ENCODE results near the gene EPRS1. TPM values are rescaled to one million over a fixed set of nuclear protein-coding genes. Genes with fewer than 3 reads are reported as not detected.

EPRS1 gene
- total and polyA plus RNA-seq, 2 of the 4 experiments (the other 2 are of a cell fraction): 48.0 to 159 TPM

GRCh38 chr1:220077887-220078286 is 31.6 kb upstream of the EPRS1 start:
- no peak overlapping the region for H4K5ac ChIP-seq (ENCODE audit: low read depth, low read length)
- no peak overlapping the region for H2AFZ ChIP-seq (replicated peaks; ENCODE audit: low read length, poor library complexity)
- no peak overlapping the region for H3K4me3 ChIP-seq (ENCODE audit: insufficient read depth, low read depth, low read length)
- WGBS, 2 experiments (ENCODE audit: extremely low coverage in 2 of 2, insufficient read length in 1 of 2): 100% methylated on average over 2 of the region's 3 CpGs; no CpG with 5 or more reads in 1 of the 2 experiments
- ChIA-PET POLR2A (ENCODE audit: unreplicated experiment) (no interaction called here), CTCF (no interaction called here)
- H3K79me1 ChIP-seq (ENCODE audit: low read depth in 1 of 2, low read length in 2 of 2): peaks cover 0 to 9% of the 10 kb centered on the region in 2 experiments; a peak in 1 of 4 replicates
- ATAC-seq (ENCODE audit: low read depth) (no peak), DNase-seq (no peak)
- intact Hi-C loops (cut with micrococcal nuclease) (no loop called here), in situ Hi-C loops (cut with MboI; ENCODE audit: low sequenced_read_pairs) (no loop called here), dilution Hi-C loops (cut with HindIII; ENCODE audit: low sequenced_read_pairs, unreplicated experiment) (no loop called here)
- TF ChIP-seq SMC3 (IDR thresholded peaks at IDR 0.05; ENCODE audit: low read depth, low read length): no peak
- no peak for TF ChIP-seq MAFK (IDR thresholded peaks at IDR 0.05; ENCODE audit: low read depth, low read length)
- no peak for TF ChIP-seq RFX5 (IDR thresholded peaks at IDR 0.05; ENCODE audit: low read depth, low read length)
- TF ChIP-seq MXI1 (IDR thresholded peaks at IDR 0.05; ENCODE audit: borderline replicate concordance, low read depth, low read length): no peak
- TF ChIP-seq POLR2A (IDR thresholded peaks at IDR 0.05; ENCODE audit: low read depth, low read length): no peak
- TF ChIP-seq, protein P1, sequence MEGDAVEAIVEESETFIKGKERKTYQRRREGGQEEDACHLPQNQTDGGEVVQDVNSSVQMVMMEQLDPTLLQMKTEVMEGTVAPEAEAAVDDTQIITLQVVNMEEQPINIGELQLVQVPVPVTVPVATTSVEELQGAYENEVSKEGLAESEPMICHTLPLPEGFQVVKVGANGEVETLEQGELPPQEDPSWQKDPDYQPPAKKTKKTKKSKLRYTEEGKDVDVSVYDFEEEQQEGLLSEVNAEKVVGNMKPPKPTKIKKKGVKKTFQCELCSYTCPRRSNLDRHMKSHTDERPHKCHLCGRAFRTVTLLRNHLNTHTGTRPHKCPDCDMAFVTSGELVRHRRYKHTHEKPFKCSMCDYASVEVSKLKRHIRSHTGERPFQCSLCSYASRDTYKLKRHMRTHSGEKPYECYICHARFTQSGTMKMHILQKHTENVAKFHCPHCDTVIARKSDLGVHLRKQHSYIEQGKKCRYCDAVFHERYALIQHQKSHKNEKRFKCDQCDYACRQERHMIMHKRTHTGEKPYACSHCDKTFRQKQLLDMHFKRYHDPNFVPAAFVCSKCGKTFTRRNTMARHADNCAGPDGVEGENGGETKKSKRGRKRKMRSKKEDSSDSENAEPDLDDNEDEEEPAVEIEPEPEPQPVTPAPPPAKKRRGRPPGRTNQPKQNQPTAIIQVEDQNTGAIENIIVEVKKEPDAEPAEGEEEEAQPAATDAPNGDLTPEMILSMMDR (conservative IDR thresholded peaks at IDR 0.05; ENCODE audit: low read depth, low read length): no peak
- no peak overlapping the region for H2BK5ac ChIP-seq (ENCODE audit: low read depth, low read length, poor library complexity, severe bottlenecking)
- H2BK120ac ChIP-seq (ENCODE audit: low read depth, low read length): no peak overlapping the region
- H4K91ac ChIP-seq (ENCODE audit: insufficient read depth, low read depth, low read length): no peak overlapping the region
- H2AK5ac ChIP-seq (ENCODE audit: low read depth, low read length): no peak overlapping the region
- H3K14ac ChIP-seq (replicated peaks; ENCODE audit: low read depth, low read length): no peak overlapping the region
- H3K4me1 ChIP-seq (ENCODE audit: control insufficient read depth, insufficient read depth, low read length): no peaks in the 10 kb centered on the region
- H4K20me1 ChIP-seq (ENCODE audit: insufficient read depth, low read length): no peaks in the 10 kb centered on the region
- no peak overlapping the region for H3K27ac ChIP-seq (ENCODE audit: insufficient read depth, low read length)
- no peak overlapping the region for H3K23ac ChIP-seq (ENCODE audit: low read depth, low read length)
- H4K8ac ChIP-seq (ENCODE audit: low read depth in 2 of 2, low read length in 2 of 2): no peak overlapping the region
- H3K9me3 ChIP-seq (ENCODE audit: control insufficient read depth, insufficient read depth, low read length): no peaks in the 10 kb centered on the region
- H3K27me3 ChIP-seq (ENCODE audit: control insufficient read depth, insufficient read depth, low read length): no peaks in the 10 kb centered on the region
- no peaks in the 10 kb centered on the region for H3K9me1 ChIP-seq (ENCODE audit: insufficient read depth, low read length)
- no peak overlapping the region for H3K56ac ChIP-seq (ENCODE audit: extremely low read depth, insufficient read depth, low read length)
- H2BK20ac ChIP-seq (ENCODE audit: low read depth, low read length): no peak overlapping the region
- H3K18ac ChIP-seq (ENCODE audit: low read depth, low read length): no peak overlapping the region
- H3K4ac ChIP-seq (ENCODE audit: low read depth, low read length): no peak overlapping the region
- no peak overlapping the region for H2BK15ac ChIP-seq (ENCODE audit: low read depth, low read length)
- H3K36me3 ChIP-seq (ENCODE audit: control insufficient read depth, insufficient read depth, low read length): peaks cover 8% of the 10 kb centered on the region
- no TSS peak for BruUV-seq (replicated peaks)
- H2AK9ac ChIP-seq (replicated peaks; ENCODE audit: low read depth, low read length, poor library complexity): no peak overlapping the region
- no peak overlapping the region for H3K9ac ChIP-seq (ENCODE audit: low read depth, low read length)
- no peak overlapping the region for H3K4me2 ChIP-seq (ENCODE audit: low read depth, low read length)
